Mucosa of descending colon (tissue), 3 donors: ENCODE measurements around the gene EIF4E1B. TPM values are rescaled to one million over a fixed set of nuclear protein-coding genes. Genes with fewer than 3 reads are reported as not detected.

Experiments
- ATAC-seq: fragments of 200-7000 bp; cut with Tn5 transposase; one replicate; pipeline ENCODE4 v1.9.1; 2020; ENCODE audit warnings: mild to moderate bottlenecking, moderate library complexity
- DNase-seq, 3 donors: peaks; one replicate each; pipeline ENCODE4 v3.0.0-alpha.2; 2020
- H3K36me3 ChIP-seq: fragments of 200-600 bp; one replicate; pipeline ENCODE4 v1.8.0; 2021; ENCODE audit warnings: low read depth, mild to moderate bottlenecking
- H3K4me1 ChIP-seq: fragments of 200-600 bp; one replicate; pipeline ENCODE4 v1.8.0; 2021; ENCODE audit warnings: low read depth, mild to moderate bottlenecking
- H3K4me3 ChIP-seq: fragments of 200-600 bp; one replicate; pipeline ENCODE4 v1.8.0; 2021; ENCODE audit warnings: mild to moderate bottlenecking
- H3K9me3 ChIP-seq: fragments of 200-600 bp; one replicate; pipeline ENCODE4 v1.8.0; 2021; ENCODE audit warnings: mild to moderate bottlenecking
- intact Hi-C, 2 donors: fragments of 100-400 bp; cut with DNase I in 1 of 2; cut with micrococcal nuclease in 1 of 2; formaldehyde crosslinking; loops; one replicate each; pipeline versions ENCODE4 v1.11.0 to v1.11.1; 2022; cut with DNase I, micrococcal nuclease
- total RNA-seq, 3 donors: library from RNA; stranded (reverse); fragmentation: NEBNext Ultra II Directional in 2 of 3; extraction: Animal tissue kit (Norgen Biotek cat#: 25700) in 2 of 3; gene quantifications; one replicate each; pipeline versions ENCODE4 v1.2.1 to v1.2.4, GENCODE V29; 2021 to 2023
- TF ChIP-seq, protein P1 (sequence below): fragments of 200-600 bp; IDR thresholded peaks from one replicate; pipeline ENCODE4 v1.8.0; 2022; ENCODE audit warnings: antibody characterized with exemption, mild to moderate bottlenecking
- donor health status: DM: no; HTN: no; CAD: no; lungs with moderate emphysema.
- donor health status: DM: no; HTN: no; CAD: no.
- donor health status: DM: no; HTN: yes; CAD: no.

Gene EIF4E1B
- total RNA-seq, 3 donors from 2014 or later = not detected

GRCh38 chr5:176671890-176672747 is 41.6 kb downstream of the EIF4E1B start:
- ATAC-seq = no peak
- intact Hi-C loops = no loop called here
- Histone ChIP-seq H3K36me3 (no peaks in the 10 kb centered on the region), H3K4me1 (no peaks in the 10 kb centered on the region), H3K4me3 (no peak overlapping the region), H3K9me3 (no peaks in the 10 kb centered on the region)
- no peak for DNase-seq
- TF ChIP-seq, protein P1, sequence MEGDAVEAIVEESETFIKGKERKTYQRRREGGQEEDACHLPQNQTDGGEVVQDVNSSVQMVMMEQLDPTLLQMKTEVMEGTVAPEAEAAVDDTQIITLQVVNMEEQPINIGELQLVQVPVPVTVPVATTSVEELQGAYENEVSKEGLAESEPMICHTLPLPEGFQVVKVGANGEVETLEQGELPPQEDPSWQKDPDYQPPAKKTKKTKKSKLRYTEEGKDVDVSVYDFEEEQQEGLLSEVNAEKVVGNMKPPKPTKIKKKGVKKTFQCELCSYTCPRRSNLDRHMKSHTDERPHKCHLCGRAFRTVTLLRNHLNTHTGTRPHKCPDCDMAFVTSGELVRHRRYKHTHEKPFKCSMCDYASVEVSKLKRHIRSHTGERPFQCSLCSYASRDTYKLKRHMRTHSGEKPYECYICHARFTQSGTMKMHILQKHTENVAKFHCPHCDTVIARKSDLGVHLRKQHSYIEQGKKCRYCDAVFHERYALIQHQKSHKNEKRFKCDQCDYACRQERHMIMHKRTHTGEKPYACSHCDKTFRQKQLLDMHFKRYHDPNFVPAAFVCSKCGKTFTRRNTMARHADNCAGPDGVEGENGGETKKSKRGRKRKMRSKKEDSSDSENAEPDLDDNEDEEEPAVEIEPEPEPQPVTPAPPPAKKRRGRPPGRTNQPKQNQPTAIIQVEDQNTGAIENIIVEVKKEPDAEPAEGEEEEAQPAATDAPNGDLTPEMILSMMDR = no peak

GRCh38 chr5:176673651-176674583 is 43.4 kb downstream of the EIF4E1B start:
- no peak for ATAC-seq

DNA sequence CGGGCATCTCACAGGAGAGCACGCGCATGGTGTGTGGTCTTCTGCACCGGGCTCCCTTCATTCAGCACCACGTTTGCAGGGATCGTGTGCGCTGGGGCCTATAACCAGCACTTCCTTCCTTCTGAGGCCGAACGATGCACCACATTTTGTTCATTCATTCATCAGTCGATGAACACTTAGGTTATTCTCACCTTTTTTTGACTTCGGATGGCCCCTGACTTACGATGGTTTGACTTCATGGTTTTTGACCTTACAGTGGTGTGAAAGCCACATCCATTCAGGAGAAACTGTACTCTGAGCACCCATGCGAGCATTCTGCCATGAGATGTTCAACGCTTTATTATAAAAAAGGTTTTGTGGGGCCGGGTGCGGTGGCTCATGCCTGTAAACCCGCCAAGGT is 44.3 kb downstream of the EIF4E1B start:
- ATAC-seq = no peak
- Histone ChIP-seq H3K4me3 (no peak overlapping the region), H3K4me1 (no peaks in the 10 kb centered on the region), H3K36me3 (no peaks in the 10 kb centered on the region), H3K9me3 (no peaks in the 10 kb centered on the region)
- intact Hi-C loops = no loop called here
- TF ChIP-seq, protein P1 = no peak
- DNase-seq = no peak

More at GRCh38 chr5:176673651-176674583, 43.4 kb downstream of the EIF4E1B start:
- H3K4me3 ChIP-seq = no peak overlapping the region
- H3K36me3 ChIP-seq = no peaks in the 10 kb centered on the region
- H3K9me3 ChIP-seq = no peaks in the 10 kb centered on the region
- intact Hi-C loops = no loop called here
- H3K4me1 ChIP-seq = no peaks in the 10 kb centered on the region
- no peak for DNase-seq
- TF ChIP-seq, protein P1 = no peak

GRCh38 chr5:176675676-176676360 is 45.3 kb downstream of the EIF4E1B start:
- Histone ChIP-seq H3K9me3 (no peaks in the 10 kb centered on the region), H3K4me3 (no peak overlapping the region), H3K36me3 (no peaks in the 10 kb centered on the region), H3K4me1 (no peaks in the 10 kb centered on the region)
- DNase-seq = no peak
- TF ChIP-seq, protein P1 = no peak
- ATAC-seq = peak; percentile 41
- intact Hi-C loops = no loop called here

GRCh38 chr5:176676361-176676824 is 45.9 kb downstream of the EIF4E1B start:
- ATAC-seq (no peak), DNase-seq (no peak)
- Histone ChIP-seq H3K4me3 (no peak overlapping the region), H3K4me1 (no peaks in the 10 kb centered on the region), H3K36me3 (no peaks in the 10 kb centered on the region), H3K9me3 (no peaks in the 10 kb centered on the region)
- TF ChIP-seq, protein P1 = no peak
- intact Hi-C loops = no loop called here
